GM10266 (cell line): ENCODE measurements around the gene PRPF38A.
"Not testable (repeated sequence)": the region's sequence is repeated elsewhere in the genome, so short reads cannot be mapped to it uniquely, and the experiment has no call there.

Experiments
- DNase-seq: peaks from one replicate; pipeline ENCODE4 v3.0.0; 2012; ENCODE audit errors: extremely low spot score
- TF ChIP-seq, protein P1 (sequence below): IDR thresholded peaks from 2 replicates; pipeline ENCODE4 v1.5.1; 2012; ENCODE audit warnings: mild to moderate bottlenecking, low read depth; ENCODE audit not compliant: control insufficient read depth, insufficient read depth; ENCODE audit errors: missing control alignments

The PRPF38A gene

DNA sequence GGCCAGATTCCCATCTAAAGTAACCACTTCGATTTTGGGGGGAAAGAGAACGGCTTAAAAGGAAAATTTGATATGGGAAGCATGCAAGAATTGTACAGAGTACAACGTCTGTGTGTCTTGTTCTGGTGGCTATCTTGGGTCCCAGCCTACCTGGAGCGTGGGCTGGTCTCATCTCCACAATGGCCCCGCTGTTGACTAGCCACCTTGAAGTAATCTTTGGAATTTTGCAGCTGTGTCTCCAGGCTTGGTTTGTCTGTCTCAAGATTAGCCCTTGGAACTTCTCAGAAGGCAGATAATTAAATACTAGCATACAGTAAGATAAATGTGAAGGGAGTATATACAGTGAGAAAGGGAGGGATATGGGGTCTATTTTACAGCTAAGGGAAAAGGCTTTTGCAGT lies 37.1 kb upstream of the PRPF38A start:
- no peak for DNase-seq
- TF ChIP-seq, protein P1, sequence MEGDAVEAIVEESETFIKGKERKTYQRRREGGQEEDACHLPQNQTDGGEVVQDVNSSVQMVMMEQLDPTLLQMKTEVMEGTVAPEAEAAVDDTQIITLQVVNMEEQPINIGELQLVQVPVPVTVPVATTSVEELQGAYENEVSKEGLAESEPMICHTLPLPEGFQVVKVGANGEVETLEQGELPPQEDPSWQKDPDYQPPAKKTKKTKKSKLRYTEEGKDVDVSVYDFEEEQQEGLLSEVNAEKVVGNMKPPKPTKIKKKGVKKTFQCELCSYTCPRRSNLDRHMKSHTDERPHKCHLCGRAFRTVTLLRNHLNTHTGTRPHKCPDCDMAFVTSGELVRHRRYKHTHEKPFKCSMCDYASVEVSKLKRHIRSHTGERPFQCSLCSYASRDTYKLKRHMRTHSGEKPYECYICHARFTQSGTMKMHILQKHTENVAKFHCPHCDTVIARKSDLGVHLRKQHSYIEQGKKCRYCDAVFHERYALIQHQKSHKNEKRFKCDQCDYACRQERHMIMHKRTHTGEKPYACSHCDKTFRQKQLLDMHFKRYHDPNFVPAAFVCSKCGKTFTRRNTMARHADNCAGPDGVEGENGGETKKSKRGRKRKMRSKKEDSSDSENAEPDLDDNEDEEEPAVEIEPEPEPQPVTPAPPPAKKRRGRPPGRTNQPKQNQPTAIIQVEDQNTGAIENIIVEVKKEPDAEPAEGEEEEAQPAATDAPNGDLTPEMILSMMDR = no peak

DNA sequence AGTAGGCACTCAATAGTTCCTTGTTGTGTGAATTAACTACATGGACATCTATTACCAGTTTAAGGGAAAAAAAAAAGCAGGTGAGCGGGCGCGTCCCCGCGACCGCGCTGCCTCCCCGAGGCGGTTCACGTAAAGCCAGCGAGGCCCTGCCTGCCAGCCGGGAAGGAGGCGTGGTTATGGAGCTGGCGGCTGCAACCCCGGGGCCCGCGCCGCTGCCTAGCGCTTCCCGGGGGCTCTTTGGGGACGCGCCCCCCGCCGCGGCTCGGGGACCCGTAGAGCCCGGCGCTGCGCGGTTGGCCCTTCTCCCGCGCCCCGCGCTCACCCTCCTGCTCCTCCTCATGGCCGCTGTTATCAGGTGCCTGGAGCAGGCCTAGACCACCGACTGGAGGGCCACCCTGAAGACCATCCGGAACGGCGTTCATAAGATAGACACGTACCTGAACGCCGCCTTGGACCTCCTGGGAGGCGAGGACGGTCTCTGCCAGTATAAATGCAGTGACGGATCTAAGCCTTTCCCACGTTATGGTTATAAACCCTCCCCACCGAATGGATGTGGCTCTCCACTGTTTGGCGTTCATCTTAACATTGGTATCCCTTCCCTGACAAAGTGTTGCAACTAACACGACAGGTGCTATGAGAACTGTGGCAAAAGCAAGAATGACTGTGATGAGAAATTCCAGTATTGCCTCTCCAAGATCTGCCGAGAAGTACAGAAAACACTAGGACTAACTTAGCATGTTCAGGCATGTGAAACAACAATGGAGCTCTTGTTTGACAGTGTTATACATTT lies 35.8 kb upstream of the PRPF38A start:
- TF ChIP-seq, protein P1 = peak; percentile 35
- peak; percentile 73 for DNase-seq

DNA sequence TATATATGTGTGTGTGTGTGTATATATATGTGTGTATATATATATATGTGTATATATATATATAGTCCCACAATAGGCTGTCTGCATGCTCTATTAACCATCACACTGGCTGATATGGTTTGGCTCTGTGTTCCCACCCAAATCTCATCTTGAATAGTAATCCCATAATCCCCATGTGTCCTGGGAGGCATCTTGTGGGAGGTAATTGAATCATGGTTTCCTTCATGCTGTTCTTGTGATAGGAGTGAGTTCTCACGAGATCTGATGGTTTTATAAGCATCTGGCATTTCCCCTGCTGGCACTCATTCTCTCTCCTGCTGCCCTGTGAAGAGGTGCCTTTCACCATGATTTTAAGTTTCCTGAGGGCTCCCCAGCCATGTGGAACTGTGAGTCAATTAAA lies 34.6 kb upstream of the PRPF38A start:
- DNase-seq = not testable (repeated sequence)

DNA sequence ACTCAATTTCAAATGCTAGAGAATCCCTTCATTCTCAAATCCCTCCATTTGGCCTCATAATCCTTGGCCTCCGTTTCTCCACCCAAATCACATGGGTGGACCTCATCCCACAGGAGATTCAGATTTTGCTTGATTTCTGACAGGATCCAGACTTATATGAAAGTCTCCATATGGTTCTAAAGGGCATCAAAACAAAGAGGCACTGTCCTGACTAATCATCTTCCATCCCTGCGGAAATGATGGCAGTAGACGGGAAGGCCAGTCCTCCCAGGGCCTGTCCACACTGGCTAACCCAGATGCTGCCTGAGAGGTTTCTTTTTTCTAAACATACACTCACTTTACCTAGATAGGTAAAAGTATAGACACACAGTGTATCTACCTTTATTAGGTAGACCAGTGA lies 19.0 kb upstream of the PRPF38A start:
- TF ChIP-seq, protein P1 = no peak
- no peak for DNase-seq

DNA sequence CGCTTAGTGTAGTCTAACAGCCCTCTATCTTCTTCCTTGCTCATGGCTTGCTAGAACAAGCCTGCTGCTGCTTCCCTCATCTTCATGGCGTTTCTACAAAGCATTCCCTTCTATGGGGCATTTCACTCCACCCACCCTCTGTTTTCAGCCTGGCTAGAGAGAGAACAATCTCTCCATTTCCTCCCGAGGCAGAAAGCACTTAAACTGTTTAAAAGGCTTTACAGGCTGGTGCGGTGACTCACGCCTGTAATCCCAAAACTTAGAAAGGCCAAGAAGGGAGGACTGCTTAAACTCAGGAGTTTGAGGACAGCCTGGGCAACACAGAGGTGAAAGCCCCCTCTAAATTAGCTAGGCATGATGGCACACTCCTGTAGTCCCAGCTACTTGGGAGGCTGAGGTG lies 17.9 kb upstream of the PRPF38A start:
- DNase-seq = no peak
- TF ChIP-seq, protein P1 = no peak

DNA sequence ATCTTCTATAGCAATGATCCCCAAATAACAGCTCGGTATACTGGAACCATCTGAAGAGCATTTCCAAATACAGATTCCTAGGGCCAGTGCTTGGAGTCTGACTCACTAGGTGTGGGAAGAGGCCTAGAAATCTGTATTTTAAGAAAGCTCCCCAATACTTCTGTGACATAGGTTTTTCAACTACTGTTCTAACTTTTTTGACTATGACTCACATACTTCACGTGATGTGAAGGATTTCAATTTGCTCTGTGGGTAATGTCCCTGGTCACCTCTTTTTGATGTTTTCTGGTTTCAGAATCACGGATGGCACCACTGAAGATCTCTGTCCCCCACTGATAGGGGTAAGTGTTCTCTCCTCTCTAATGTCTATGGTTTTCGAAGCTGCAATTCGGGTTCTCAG lies 11.2 kb upstream of the PRPF38A start:
- TF ChIP-seq, protein P1 = no peak
- no peak for DNase-seq

DNA sequence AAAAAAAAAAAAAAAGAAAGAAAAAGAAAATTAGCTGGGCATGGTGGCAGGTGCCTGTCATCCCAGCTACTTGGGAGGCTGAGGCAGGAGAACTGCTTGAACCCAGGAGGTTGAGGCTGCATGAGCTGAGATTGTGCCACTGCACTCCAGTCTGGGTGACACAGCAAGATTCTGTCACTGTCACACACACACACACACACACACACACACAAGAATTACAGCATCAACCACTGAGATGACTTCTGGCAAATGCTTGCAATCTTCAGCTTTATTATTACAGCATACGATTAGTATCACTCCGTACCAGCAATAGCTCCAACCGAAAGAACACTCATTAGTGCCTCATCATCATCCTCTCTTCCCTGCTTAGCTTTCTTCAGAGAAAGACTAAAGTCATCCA lies 4.8 kb upstream of the PRPF38A start:
- TF ChIP-seq, protein P1 = no peak
- no peak for DNase-seq

DNA sequence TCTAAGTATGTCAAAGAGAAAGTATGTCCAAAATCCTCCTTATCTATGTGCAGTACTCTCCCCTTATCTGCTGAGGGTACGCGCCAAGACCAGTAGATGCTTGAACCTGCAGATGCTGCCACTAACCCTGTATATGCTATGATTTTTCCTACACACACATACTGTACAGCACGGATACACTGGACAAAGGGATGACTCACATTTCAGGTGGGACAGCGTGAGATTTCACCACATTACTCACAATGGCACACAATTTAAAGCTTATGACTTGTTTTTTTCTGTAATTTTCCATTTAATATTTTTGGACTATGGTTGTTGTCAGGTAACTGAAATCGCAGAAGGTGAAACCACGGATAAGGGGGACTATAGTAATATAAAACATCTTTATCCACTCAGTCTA lies 4.3 kb upstream of the PRPF38A start:
- TF ChIP-seq, protein P1 = no peak
- no peak for DNase-seq
